ENCODE measurements around the gene GTF2F2.

GTF2F2 gene

DNA sequence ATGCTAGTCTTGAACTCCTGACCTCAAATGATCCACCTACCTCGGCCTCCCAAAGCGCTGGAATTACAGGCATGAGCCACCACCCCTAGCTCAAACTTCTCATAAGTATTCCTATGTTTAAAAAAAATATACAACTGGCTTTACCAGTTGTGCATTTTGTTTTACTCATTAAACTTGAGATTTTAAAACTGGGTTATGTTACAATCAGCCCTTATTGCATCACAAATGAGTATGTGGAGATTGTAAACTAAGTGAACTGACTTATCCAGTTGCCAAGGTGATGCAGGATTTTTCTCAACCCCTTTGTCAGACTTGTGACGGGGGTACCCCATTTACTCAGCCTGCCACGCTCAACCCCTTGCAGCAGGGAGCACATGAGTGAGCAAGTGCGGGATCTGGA, 14.4 kb upstream of the GTF2F2 start:
- Histone ChIP-seq H2AFZ (ENCODE audit: low read depth, low read length) (no peak overlapping the region), H3K4me1 (ENCODE audit: insufficient read depth, low read length) (peaks cover 28% of the 10 kb centered on the region), H3K27me3 (ENCODE audit: insufficient read depth, low read length) (no peaks in the 10 kb centered on the region), H3K9me3 (ENCODE audit: low read length) (no peaks in the 10 kb centered on the region), H3K36me3 (ENCODE audit: insufficient read depth, low read length) (no peaks in the 10 kb centered on the region), H3K4me3 (ENCODE audit: low read length) (no peak overlapping the region)

DNA sequence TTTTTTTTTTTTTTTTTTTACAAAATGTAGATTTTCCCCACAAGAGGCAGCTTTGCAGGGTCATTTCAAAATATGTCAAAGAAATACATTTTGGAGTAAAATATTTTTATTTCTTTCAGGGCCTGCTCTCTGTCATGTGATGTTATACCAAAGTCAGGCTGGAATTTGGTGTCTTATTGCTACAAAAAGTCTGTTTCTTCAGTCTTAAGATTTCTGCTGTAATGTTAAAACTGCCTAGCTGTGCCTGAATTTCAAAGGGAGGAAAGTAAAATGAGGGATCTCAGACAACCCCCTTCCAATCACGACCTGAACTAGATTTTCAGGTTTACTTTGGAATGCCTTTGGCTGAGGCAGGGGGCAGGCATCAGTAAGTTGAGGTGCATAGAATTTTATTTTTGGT, 12.8 kb upstream of the GTF2F2 start:
- Histone ChIP-seq H3K36me3 (ENCODE audit: insufficient read depth, low read length) (no peaks in the 10 kb centered on the region), H2AFZ (ENCODE audit: low read depth, low read length) (no peak overlapping the region), H3K4me1 (ENCODE audit: insufficient read depth, low read length) (peaks cover 14% of the 10 kb centered on the region), H3K4me3 (ENCODE audit: low read length) (no peak overlapping the region), H3K27me3 (ENCODE audit: insufficient read depth, low read length) (no peaks in the 10 kb centered on the region), H3K9me3 (ENCODE audit: low read length) (no peaks in the 10 kb centered on the region)

GRCh38 chr13:45108716-45109101, 11.6 kb upstream of the GTF2F2 start:
- peaks cover 12% of the 10 kb centered on the region for H3K4me1 ChIP-seq (ENCODE audit: insufficient read depth, low read length)
- no peak overlapping the region for H3K4me3 ChIP-seq (ENCODE audit: low read length)
- no peaks in the 10 kb centered on the region for H3K27me3 ChIP-seq (ENCODE audit: insufficient read depth, low read length)
- no peaks in the 10 kb centered on the region for H3K9me3 ChIP-seq (ENCODE audit: low read length)
- H2AFZ ChIP-seq (ENCODE audit: low read depth, low read length), result no peak overlapping the region
- H3K36me3 ChIP-seq (ENCODE audit: insufficient read depth, low read length), result no peaks in the 10 kb centered on the region

DNA sequence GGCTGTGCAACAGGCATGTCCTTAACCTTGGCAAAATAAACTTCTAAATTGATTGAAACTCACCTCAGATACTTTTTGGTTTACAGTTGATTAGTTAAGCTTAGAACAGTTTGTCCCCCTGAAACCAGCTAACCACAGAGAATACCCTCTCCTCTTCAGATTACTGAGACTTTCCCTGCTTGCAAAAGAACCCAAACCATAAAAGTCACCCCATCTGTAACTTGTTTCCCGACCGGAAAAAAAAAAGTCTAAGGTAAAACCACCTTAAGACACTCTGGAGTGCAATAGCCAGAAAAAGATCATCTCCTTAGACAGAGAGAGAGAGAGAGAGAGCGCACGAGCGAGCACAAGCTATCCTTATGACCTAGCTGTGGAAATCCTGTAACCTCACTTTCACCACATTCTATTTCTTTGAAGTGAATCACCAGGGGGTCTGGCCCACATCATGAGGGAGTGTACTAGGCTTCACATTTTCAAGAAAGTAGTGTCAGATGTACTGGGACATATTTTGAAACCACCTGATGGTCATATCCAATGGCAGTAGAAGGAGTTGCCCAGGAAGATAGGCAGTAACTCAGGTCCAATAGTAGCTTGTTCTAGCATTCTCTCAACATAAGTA, 11.1 kb upstream of the GTF2F2 start:
- H2AFZ ChIP-seq (ENCODE audit: low read depth, low read length), result no peak overlapping the region
- no peaks in the 10 kb centered on the region for H3K9me3 ChIP-seq (ENCODE audit: low read length)
- no peaks in the 10 kb centered on the region for H3K36me3 ChIP-seq (ENCODE audit: insufficient read depth, low read length)
- H3K4me3 ChIP-seq (ENCODE audit: low read length), result no peak overlapping the region
- peaks cover 17% of the 10 kb centered on the region for H3K4me1 ChIP-seq (ENCODE audit: insufficient read depth, low read length)
- H3K27me3 ChIP-seq (ENCODE audit: insufficient read depth, low read length), result no peaks in the 10 kb centered on the region

DNA sequence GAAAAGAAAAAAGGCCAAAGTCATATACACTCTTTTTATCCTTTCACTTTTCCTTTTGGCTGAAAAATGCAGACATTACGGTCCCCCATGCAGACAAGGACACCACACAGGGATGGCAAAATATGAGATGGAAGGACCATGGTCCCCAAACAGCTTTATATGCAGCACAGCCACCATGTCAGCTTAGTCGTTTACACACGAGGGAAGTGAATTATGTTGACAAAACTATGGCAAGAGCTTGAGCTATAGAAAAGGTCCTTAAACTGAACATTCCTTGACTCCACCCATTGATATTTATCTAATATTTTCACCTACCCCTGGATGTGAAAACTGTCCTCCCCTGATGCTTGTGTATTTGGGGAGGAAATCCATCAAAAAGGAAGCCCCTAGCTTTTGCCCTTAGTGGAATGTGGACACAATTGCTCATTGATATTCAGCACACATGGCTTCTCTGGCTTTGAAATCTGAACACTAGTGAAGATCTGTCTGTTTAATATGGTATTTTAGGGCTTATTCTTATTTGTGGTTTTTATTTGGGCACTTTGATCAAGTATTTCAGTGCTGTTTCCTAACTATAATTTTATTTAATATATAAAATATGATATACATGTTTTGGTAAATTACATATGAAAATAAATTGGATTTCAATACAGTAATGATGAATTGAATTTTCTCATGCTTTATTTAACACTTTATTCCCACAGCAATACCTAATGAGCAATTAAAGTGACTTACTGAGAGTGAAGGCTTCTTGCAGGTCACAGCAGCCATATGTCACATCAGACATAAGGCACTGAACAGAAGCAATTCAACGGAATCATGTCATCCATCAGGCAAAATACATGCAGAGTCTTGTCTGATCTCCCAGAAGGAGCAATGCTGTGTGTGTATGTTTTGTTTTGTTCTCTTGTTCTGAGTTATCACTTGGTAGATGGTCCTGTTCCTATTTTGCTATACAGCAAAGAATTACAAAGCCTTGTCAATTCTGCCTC, 6.8 kb upstream of the GTF2F2 start:
- no peaks in the 10 kb centered on the region for H3K9me3 ChIP-seq (ENCODE audit: low read length)

GRCh38 chr13:45119469-45119990, 780 bp upstream of the GTF2F2 start:
- Histone ChIP-seq H3K4me3 (ENCODE audit: low read length) (peak overlapping the region; percentile 85), H3K9me3 (ENCODE audit: low read length) (peaks cover 2% of the 10 kb centered on the region), H3K4me1 (ENCODE audit: insufficient read depth, low read length) (peaks cover 21% of the 10 kb centered on the region), H2AFZ (ENCODE audit: low read depth, low read length) (peak overlapping the region; percentile 76), H3K27me3 (ENCODE audit: insufficient read depth, low read length) (no peaks in the 10 kb centered on the region), H3K36me3 (ENCODE audit: insufficient read depth, low read length) (no peaks in the 10 kb centered on the region)

More for the DNA sequence above, 6.8 kb upstream of the GTF2F2 start:
- Histone ChIP-seq H3K27me3 (ENCODE audit: insufficient read depth, low read length) (no peaks in the 10 kb centered on the region), H2AFZ (ENCODE audit: low read depth, low read length) (peak overlapping the region; percentile 40), H3K4me1 (ENCODE audit: insufficient read depth, low read length) (peaks cover 20% of the 10 kb centered on the region), H3K4me3 (ENCODE audit: low read length) (no peak overlapping the region), H3K36me3 (ENCODE audit: insufficient read depth, low read length) (no peaks in the 10 kb centered on the region)

GRCh38 chr13:45120967-45121831, 889 bp downstream of the GTF2F2 start:
- Histone ChIP-seq H3K4me3 (ENCODE audit: low read length) (peak overlapping the region; percentile 85), H3K36me3 (ENCODE audit: insufficient read depth, low read length) (no peaks in the 10 kb centered on the region), H2AFZ (ENCODE audit: low read depth, low read length) (peak overlapping the region; percentile 76), H3K9me3 (ENCODE audit: low read length) (peaks cover 2% of the 10 kb centered on the region), H3K27me3 (ENCODE audit: insufficient read depth, low read length) (no peaks in the 10 kb centered on the region), H3K4me1 (ENCODE audit: insufficient read depth, low read length) (peaks cover 22% of the 10 kb centered on the region)

GRCh38 chr13:45122941-45123340, 2.6 kb downstream of the GTF2F2 start:
- no peak overlapping the region for H3K4me3 ChIP-seq (ENCODE audit: low read length)
- peaks cover 20% of the 10 kb centered on the region for H3K4me1 ChIP-seq (ENCODE audit: insufficient read depth, low read length)
- H3K9me3 ChIP-seq (ENCODE audit: low read length), result peaks cover 2% of the 10 kb centered on the region
- no peaks in the 10 kb centered on the region for H3K36me3 ChIP-seq (ENCODE audit: insufficient read depth, low read length)
- no peak overlapping the region for H2AFZ ChIP-seq (ENCODE audit: low read depth, low read length)
- no peaks in the 10 kb centered on the region for H3K27me3 ChIP-seq (ENCODE audit: insufficient read depth, low read length)

DNA sequence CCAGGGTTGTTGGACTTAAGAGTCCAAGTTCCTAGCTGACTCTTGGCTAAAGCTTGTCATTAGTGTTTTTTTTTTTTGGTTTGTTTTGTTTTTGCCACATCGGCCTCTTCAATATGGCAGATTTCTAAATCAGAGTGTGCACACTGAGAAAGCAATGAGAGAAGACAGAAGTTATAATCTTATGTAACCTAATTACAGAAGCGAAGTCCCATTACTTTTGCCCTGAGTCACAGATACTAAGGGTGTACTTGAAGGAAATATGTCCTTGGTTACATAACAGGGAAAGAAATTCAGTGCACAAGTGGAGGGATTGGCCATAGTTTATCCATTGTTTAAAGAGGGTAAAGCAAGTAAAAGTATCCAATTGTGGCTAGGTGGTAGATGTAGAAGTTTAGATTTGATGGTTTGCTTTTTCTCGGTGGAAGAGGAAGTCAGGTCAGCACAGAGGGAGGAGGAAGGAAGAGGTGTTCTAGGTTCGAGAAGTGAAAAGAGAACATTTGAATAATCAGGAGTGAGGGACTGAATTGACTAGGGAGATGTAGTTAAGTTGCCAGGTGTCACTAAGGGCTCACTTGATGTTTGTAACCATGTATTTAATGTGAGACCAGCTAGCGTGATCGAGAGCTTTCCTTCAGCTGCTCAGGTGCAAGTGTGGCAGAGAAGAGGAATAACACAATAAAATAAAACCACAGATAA, 12.2 kb downstream of the GTF2F2 start:
- peaks cover 6% of the 10 kb centered on the region for H3K9me3 ChIP-seq (ENCODE audit: low read length)
- H2AFZ ChIP-seq (ENCODE audit: low read depth, low read length), result no peak overlapping the region
- no peaks in the 10 kb centered on the region for H3K27me3 ChIP-seq (ENCODE audit: insufficient read depth, low read length)
- H3K36me3 ChIP-seq (ENCODE audit: insufficient read depth, low read length), result no peaks in the 10 kb centered on the region
- peaks cover 6% of the 10 kb centered on the region for H3K4me1 ChIP-seq (ENCODE audit: insufficient read depth, low read length)
- H3K4me3 ChIP-seq (ENCODE audit: low read length), result no peak overlapping the region

DNA sequence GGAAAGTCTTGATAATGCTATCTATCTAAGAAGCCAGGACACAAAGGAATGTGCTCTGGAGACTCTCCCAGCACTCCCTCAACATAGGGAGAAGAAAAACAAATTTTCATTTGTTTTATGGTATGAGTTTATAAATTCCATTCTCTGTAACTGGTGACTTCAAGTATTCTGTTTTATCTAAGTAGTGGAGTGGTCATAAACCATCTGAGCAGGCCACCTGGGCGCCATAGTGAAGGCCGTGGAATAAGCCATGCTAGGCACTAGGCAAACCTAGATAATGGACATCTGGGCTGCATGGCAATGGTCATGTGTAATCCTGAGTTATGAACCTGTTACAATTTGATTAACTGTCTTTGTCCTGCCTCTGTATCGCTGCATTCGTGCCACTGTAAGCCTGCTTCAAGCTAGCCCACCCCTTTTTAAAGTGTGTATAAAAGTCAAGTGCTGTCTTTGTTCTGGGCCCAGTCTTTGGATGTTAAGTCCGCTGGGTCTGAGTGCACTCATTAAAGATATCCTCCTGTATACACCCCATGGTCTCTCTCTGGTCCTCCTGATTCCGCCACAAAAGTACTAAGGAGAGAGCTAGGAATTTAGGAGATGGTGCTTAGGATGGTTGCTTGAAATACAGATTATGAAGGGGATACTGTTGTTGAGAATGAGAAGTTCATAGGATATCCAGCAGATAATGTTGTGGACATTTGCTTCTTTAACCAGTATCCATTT, 13.2 kb downstream of the GTF2F2 start:
- H3K36me3 ChIP-seq (ENCODE audit: insufficient read depth, low read length), result peaks cover 9% of the 10 kb centered on the region
- H3K27me3 ChIP-seq (ENCODE audit: insufficient read depth, low read length), result no peaks in the 10 kb centered on the region
- no peak overlapping the region for H3K4me3 ChIP-seq (ENCODE audit: low read length)
- H3K9me3 ChIP-seq (ENCODE audit: low read length), result peaks cover 6% of the 10 kb centered on the region
- H2AFZ ChIP-seq (ENCODE audit: low read depth, low read length), result no peak overlapping the region
- peaks cover 6% of the 10 kb centered on the region for H3K4me1 ChIP-seq (ENCODE audit: insufficient read depth, low read length)

DNA sequence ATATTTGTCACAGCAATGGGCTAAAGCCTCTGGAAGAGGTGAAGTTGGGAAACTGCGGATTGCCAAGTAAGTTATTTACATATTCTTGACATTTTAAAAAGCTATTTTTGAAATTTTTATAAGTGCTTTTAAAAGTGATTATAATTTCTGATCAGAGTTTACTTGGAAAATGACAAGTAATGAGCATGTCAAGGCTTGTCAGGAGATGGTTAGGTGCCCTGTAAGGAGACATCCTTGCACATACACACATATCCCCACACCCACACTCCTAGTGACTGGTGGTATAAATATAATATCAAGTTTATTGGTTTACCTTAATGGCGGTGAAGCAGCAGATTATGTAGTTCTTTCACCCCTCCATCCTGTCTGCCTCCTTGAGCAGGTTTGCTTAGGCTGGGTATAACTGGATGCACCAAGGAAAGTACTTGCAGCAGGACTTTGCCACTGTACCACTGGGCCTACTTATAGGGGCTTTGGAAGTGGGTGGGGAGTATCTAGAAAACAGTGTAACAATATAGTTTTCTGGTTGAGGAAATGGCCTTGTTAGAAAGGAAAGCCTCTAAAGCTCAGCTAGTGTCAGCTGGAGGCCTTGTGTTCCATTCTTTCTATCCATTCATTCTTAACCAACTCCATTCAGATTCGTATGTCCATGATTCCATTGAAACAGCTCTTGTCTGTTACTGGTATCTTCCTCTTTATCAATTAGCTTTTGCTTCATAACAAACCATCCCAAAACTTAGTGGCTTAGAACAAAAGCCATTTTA, 16.6 kb downstream of the GTF2F2 start:
- H2AFZ ChIP-seq (ENCODE audit: low read depth, low read length), result no peak overlapping the region
- H3K36me3 ChIP-seq (ENCODE audit: insufficient read depth, low read length), result peaks cover 21% of the 10 kb centered on the region
- peaks cover 6% of the 10 kb centered on the region for H3K9me3 ChIP-seq (ENCODE audit: low read length)
- no peak overlapping the region for H3K4me3 ChIP-seq (ENCODE audit: low read length)
- no peaks in the 10 kb centered on the region for H3K27me3 ChIP-seq (ENCODE audit: insufficient read depth, low read length)
- H3K4me1 ChIP-seq (ENCODE audit: insufficient read depth, low read length), result peaks cover 12% of the 10 kb centered on the region
